ENCODE results near the gene LRP2BP. TPM values are rescaled to one million over a fixed set of nuclear protein-coding genes. Genes with fewer than 3 reads are reported as not detected.

LRP2BP gene
- total and polyA plus RNA-seq, 4 donors = 0.09 to 0.64 (median 0.20) TPM

DNA sequence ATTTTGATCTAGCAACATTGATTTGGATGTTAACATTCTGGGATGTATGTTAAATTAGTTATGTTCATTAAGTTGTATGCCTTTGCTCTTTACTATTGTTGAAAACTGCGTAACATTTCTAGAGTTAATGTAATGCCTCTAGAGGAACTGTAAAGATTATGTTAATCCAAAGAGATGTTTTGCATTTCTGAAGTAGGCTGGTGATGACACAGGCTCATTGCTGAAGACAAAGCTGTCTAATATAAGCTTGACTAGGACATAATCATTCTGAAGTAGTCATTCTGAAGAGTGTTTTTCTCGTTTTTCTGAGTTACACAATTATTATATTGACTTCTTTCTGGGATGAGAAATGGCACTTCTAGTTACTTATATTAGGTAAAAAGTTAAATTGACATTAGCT lies 72.9 kb downstream of the LRP2BP start:
- 80% methylated on average over 2 of the region's 2 CpGs for WGBS
- peaks cover 0 to 2% (median under 1%) of the 10 kb centered on the region in 4 donors for H3K36me3 ChIP-seq (ENCODE audit: control insufficient read depth in 4 of 4, insufficient read depth in 3 of 4, low read depth in 1 of 4, low read length in 3 of 4)
- no peaks in the 10 kb centered on the region for H3K9me3 ChIP-seq (ENCODE audit: control insufficient read depth in 4 of 4, low read length in 3 of 4)
- TF ChIP-seq, protein P1, sequence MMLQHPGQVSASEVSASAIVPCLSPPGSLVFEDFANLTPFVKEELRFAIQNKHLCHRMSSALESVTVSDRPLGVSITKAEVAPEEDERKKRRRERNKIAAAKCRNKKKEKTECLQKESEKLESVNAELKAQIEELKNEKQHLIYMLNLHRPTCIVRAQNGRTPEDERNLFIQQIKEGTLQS (IDR thresholded peaks at IDR 0.05) = no peak
- TF ChIP-seq JUND (IDR thresholded peaks at IDR 0.05) (no peak), EGR1 (IDR thresholded peaks at IDR 0.05; ENCODE audit: low read depth in 2 of 2) (no peak), TAF1 (conservative IDR thresholded peaks at IDR 0.05) (no peak), YY1 (IDR thresholded peaks at IDR 0.05) (no peak), NR2F2 (IDR thresholded peaks at IDR 0.05) (no peak), FOXA1 (IDR thresholded peaks at IDR 0.05) (no peak), FOXA2 (IDR thresholded peaks at IDR 0.05) (no peak), SP1 (IDR thresholded peaks at IDR 0.05) (no peak), RAD21 (IDR thresholded peaks at IDR 0.05) (no peak), RXRA (IDR thresholded peaks at IDR 0.05) (no peak), GABPA (IDR thresholded peaks at IDR 0.05 in 1 of 2, conservative IDR thresholded peaks at IDR 0.05 in 1 of 2) (no peak), HNF4A (conservative IDR thresholded peaks at IDR 0.05) (no peak), HNF4G (IDR thresholded peaks at IDR 0.05) (no peak)
- TF ChIP-seq, protein P2, sequence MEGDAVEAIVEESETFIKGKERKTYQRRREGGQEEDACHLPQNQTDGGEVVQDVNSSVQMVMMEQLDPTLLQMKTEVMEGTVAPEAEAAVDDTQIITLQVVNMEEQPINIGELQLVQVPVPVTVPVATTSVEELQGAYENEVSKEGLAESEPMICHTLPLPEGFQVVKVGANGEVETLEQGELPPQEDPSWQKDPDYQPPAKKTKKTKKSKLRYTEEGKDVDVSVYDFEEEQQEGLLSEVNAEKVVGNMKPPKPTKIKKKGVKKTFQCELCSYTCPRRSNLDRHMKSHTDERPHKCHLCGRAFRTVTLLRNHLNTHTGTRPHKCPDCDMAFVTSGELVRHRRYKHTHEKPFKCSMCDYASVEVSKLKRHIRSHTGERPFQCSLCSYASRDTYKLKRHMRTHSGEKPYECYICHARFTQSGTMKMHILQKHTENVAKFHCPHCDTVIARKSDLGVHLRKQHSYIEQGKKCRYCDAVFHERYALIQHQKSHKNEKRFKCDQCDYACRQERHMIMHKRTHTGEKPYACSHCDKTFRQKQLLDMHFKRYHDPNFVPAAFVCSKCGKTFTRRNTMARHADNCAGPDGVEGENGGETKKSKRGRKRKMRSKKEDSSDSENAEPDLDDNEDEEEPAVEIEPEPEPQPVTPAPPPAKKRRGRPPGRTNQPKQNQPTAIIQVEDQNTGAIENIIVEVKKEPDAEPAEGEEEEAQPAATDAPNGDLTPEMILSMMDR (IDR thresholded peaks at IDR 0.05; ENCODE audit: low read depth, low read length, missing input control) = no peak
- TF ChIP-seq, protein P3, sequence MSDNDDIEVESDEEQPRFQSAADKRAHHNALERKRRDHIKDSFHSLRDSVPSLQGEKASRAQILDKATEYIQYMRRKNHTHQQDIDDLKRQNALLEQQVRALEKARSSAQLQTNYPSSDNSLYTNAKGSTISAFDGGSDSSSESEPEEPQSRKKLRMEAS (IDR thresholded peaks at IDR 0.05) = no peak
- TF ChIP-seq, protein P4, sequence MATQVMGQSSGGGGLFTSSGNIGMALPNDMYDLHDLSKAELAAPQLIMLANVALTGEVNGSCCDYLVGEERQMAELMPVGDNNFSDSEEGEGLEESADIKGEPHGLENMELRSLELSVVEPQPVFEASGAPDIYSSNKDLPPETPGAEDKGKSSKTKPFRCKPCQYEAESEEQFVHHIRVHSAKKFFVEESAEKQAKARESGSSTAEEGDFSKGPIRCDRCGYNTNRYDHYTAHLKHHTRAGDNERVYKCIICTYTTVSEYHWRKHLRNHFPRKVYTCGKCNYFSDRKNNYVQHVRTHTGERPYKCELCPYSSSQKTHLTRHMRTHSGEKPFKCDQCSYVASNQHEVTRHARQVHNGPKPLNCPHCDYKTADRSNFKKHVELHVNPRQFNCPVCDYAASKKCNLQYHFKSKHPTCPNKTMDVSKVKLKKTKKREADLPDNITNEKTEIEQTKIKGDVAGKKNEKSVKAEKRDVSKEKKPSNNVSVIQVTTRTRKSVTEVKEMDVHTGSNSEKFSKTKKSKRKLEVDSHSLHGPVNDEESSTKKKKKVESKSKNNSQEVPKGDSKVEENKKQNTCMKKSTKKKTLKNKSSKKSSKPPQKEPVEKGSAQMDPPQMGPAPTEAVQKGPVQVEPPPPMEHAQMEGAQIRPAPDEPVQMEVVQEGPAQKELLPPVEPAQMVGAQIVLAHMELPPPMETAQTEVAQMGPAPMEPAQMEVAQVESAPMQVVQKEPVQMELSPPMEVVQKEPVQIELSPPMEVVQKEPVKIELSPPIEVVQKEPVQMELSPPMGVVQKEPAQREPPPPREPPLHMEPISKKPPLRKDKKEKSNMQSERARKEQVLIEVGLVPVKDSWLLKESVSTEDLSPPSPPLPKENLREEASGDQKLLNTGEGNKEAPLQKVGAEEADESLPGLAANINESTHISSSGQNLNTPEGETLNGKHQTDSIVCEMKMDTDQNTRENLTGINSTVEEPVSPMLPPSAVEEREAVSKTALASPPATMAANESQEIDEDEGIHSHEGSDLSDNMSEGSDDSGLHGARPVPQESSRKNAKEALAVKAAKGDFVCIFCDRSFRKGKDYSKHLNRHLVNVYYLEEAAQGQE (IDR thresholded peaks at IDR 0.05) = no peak
- TF ChIP-seq, protein P5, sequence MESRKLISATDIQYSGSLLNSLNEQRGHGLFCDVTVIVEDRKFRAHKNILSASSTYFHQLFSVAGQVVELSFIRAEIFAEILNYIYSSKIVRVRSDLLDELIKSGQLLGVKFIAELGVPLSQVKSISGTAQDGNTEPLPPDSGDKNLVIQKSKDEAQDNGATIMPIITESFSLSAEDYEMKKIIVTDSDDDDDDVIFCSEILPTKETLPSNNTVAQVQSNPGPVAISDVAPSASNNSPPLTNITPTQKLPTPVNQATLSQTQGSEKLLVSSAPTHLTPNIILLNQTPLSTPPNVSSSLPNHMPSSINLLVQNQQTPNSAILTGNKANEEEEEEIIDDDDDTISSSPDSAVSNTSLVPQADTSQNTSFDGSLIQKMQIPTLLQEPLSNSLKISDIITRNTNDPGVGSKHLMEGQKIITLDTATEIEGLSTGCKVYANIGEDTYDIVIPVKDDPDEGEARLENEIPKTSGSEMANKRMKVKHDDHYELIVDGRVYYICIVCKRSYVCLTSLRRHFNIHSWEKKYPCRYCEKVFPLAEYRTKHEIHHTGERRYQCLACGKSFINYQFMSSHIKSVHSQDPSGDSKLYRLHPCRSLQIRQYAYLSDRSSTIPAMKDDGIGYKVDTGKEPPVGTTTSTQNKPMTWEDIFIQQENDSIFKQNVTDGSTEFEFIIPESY (IDR thresholded peaks at IDR 0.05) = no peak
- no peak overlapping the region for H3K4me3 ChIP-seq (ENCODE audit: low read depth in 1 of 3, low read length in 3 of 3)
- H3K4me1 ChIP-seq (ENCODE audit: control insufficient read depth in 4 of 4, insufficient read depth in 4 of 4, low read length in 3 of 4) = no peaks in the 10 kb centered on the region
- no peak overlapping the region for H3K9ac ChIP-seq (ENCODE audit: low read depth in 1 of 2, low read length in 2 of 2)
- no peaks in the 10 kb centered on the region for H3K27me3 ChIP-seq (ENCODE audit: control insufficient read depth in 4 of 4, insufficient read depth in 4 of 4, low read length in 3 of 4)
- no peak for DNase-seq (ENCODE audit: low spot score)
- H3K27ac ChIP-seq (ENCODE audit: low read depth in 1 of 2, low read length in 2 of 2) = no peak overlapping the region

All from liver (tissue), 9 donors.